Gastrocnemius medialis (tissue), 4 donors: ENCODE measurements around the gene PTEN.

Experiments used
- CTCF ChIP-seq, 5 experiments: fragments of 450-650 bp in 3 of 5; fragments of 200-600 bp in 2 of 5; sonication (generic) in 2 of 5; IDR thresholded peaks in 4 of 5; conservative IDR thresholded peaks in 1 of 5; 1 replicate in 4 of 5; 2 replicates in 1 of 5; pipeline ENCODE4 v1.5.1; 2016 to 2019; ENCODE audit warnings: antibody characterized with exemption in 5 of 5, mild to moderate bottlenecking in 3 of 5, moderate library complexity in 3 of 5
- POLR2A ChIP-seq, 2 donors: fragments of 450-650 bp; IDR thresholded peaks; one replicate each; pipeline ENCODE4 v1.6.1; 2017; ENCODE audit warnings: antibody characterized with exemption in 2 of 2, mild to moderate bottlenecking in 2 of 2, moderate library complexity in 2 of 2

GRCh38 chr10:88012641-88013040 is 149.2 kb downstream of the PTEN start:
- TF ChIP-seq CTCF (IDR thresholded peaks at IDR 0.05 in 4 of 5, conservative IDR thresholded peaks at IDR 0.05 in 1 of 5) (no peak), POLR2A (IDR thresholded peaks at IDR 0.05) (no peak)
